GM21360 (cell line): Measurements from ENCODE around the gene EED.

ENCODE experiments used
- ATAC-seq: cut with Tn5 transposase; IDR thresholded peaks from one replicate; pipeline ENCODE4 v1.9.1; 2021; ENCODE audit warnings: mild to moderate bottlenecking, moderate library complexity; ENCODE audit not compliant: unreplicated experiment

Gene EED

DNA sequence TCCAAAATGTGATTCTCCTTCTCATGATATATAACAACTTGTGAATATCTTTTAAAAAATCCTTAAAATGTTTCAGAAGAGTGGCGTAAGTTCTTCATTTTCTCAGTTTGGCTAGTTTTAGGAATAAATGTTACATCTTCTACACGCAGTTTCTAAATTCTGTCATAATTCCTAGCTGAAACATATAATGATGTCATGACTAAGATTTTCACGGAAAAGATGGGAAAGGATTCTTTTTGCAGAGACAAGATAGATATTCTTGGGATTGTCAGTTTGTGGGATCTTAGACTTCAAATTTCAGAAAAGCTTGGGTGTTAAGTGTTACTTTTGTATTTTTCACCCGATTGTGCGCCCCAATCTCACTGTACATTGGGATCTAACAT lies 1.7 kb downstream of the EED start:
- ATAC-seq, result no peak

DNA sequence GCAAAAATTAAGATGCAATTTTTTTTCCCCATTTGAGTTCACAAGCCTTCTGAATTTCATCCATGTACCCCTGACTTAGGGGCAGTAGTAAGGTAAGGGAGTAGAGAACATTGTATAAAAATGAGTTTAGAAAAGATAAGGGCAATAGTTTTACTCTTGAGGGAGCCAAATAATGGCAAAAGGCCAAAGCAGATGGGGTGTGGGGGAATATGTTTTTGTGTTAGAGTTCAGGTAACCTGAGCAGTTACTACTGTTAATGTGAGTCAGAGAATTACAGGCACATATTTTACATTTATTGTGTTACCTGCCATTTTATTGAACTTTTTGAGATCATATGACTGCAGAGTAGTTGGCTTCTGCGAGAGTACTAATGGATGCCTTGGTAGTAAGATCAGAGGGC lies 3.1 kb downstream of the EED start:
- ATAC-seq, result no peak

DNA sequence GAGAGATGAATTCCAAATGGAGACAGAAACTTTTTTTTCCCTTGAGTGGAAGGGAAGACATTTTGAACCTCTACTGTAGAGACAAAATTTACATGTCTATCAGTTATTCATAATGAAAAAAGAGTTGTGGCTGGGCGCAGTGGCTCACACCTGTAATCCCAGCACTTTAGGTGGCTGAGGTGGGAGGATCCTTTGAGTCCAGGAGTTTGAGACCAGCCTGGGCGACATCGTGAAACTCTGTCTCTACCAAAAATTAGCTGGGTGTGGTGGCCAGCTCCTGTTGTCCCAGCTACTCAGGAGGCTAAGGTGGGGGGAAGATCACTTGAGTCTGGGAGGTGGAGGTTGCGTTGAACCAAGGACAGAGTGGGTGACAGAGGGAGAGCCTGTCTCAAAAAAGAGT lies 4.1 kb downstream of the EED start:
- ATAC-seq, result no peak

DNA sequence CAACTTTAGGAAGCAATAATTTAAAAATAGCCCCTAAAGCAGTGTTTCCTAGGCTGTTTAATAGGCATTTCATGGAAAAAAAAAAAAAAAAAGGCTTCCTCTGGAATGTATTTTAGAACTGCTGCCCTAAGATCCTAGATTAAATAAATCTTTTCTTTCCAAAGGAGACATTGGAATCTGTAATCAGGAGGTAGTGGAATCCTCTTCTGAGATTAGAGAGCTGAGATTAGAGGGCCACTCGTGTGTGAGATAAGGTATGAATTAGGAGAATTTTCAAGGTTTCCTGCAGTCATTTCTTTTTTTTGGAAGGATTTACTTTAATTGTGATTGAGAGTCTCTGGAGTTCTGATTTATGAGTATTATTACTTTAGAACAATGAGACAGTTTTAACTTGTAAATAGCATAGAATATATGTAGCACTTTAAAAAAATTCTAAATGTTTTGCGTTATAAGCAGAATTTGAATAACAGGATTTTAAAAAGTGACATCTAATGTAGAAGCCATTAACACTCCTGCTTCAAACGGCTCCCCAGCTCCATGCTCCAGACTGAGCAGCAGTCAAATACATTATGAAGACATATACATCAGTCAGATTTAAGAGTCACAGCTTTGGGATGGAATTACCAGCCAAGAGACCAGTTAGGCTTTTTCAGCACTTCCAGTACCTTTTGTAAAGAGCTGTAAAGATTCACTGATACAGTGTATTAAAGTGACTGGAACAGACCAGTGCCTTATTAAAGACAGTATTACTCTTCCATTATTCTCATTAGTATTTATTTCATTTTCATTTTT lies 5.0 kb downstream of the EED start:
- ATAC-seq, result no peak

DNA sequence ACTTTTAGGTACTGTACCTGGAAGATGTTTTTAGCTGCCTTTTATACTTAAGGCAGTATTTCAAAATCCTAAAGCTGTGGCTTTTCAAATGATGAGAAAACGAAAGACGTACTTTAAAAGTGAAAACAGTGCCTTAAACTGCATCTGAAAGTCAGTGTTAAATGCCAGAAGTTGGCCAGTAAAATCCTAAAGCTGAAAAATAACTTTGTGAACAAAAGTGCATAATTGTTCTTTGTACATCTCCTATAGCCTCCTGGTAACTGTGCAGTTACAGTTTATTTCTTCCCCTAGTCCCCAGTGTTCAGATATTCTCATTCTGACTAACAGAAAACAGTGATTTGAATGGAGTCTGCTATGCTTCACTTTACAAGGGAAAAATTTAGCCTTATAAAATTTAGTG lies 6.8 kb downstream of the EED start:
- ATAC-seq, result peak; percentile 30

DNA sequence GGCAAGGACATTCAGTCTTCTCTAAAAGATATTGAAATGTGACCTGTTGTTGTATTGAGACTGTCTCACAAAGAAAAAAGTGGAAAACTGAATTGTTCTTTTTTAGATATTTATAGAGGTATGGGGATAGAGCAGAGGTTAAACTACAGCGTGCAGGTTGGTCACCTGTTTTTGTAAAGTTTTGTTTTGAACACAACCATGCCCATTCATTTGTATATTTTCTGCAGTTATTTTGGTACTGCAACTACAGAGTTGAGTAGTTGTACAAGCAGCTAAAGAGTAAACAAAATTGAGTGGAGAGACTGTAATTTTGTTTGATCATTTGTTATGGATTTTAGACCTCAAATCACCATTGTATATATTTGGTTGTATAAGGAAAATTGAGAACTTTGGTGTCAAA lies 11.3 kb downstream of the EED start:
- peak; percentile 90 for ATAC-seq

DNA sequence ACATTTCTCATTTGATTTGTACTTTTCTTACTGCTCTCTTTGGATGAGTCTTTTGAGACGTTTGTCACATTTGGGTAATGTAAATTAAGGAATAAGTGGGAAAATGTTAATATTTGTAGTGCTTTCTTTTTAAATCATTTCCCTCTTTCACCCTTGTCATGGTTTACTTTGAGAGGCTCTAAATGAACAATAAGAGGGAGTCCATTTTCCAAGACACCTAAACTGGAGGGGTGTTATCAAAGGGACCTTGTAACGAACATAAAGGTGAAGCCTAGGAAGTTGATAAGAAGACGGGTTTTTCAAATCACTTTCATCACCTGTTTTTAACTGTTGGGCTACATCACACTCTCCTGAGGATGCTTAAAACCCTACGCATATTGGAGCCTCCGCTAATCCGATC lies 12.1 kb downstream of the EED start:
- no peak for ATAC-seq

DNA sequence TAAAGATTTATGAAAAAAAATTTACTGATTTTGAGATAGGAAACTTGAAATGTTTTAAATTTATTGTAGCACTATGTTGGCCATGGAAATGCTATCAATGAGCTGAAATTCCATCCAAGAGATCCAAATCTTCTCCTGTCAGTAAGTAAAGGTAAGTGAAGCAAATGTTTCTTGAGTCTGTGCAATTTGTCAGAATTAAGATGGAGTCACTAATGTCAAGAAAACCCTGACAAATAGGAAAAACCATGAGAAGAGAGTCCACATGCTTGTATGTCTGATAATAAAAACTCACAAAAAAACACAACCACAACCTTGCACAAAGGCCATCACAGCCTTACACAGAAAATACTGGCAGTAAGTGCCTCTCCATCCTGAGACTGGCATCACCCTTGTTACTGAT lies 12.9 kb downstream of the EED start:
- ATAC-seq, result no peak

DNA sequence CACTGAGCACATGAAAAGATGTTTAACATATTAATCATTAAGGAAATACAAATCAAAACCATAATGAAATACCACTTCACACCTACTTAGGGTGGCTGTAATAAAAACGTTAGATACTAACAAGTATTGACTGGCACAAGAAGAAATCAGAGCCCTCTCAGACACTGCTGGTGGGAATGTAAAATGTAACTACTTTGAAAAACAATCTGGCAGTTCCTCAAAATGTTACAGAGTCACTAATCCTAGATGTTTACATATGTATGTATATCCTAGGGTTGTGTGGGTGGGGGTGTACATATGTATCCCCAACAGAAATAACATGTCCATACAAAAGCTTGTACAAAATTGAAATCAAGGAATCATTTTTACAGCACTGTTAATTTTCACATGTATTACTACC lies 15.2 kb downstream of the EED start:
- ATAC-seq, result no peak

DNA sequence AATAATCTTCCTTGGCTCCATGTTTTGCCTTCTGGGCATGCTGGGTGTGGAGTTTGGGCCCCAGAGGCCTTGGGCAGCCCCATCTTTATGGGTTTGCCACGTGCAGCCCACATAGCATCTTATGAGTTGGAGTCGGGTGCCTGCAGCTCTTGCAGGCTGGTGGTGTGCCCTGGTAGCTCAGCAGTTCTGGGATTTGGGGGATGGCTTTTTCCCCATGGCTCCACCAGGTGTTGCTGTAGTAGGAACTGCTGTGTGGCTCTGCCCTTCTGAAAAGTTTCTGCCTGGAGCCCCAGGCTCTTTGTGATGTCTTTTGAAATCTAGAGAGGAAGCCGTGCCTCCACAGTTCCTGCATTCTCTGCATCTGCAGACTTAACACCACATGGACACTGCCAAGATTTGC lies 16.8 kb downstream of the EED start:
- no peak for ATAC-seq

DNA sequence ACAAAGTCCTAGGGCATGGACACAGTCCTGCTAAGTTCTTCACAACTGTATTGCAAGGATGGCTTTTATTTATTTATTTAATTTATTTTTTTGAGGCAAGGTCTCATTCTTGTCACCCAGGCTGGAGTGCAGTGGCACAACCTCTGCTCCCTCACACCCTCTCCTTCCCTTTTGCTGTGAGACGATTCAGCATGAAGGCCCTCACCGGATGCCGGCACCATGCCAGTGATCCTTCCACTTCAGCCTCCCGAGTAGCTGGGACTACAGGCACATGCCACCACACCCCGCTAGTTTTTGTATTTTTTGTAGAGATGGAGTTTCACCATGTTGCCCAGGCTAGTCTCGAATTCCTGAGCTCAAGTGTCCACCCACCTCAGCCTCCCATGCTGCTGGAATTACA lies 17.8 kb downstream of the EED start:
- ATAC-seq, result no peak

DNA sequence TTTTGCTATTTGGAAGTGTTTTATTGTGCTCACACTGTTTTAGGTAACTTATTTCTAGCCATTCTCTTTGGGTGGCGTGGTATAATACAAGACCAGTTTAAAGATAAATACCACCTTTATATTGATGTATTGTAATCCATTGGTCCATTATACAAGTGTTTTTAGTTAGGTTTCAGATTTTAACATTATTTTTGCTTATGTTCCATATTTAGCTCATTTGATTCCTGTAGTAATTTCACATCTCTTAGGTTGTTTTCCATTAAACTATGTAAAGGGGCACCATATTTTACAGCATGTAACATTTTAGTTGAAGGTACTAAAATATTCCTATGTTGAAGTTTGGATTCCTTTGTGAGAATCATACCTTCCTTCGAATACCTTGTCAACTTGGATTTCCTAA lies 20.1 kb downstream of the EED start:
- no peak for ATAC-seq

DNA sequence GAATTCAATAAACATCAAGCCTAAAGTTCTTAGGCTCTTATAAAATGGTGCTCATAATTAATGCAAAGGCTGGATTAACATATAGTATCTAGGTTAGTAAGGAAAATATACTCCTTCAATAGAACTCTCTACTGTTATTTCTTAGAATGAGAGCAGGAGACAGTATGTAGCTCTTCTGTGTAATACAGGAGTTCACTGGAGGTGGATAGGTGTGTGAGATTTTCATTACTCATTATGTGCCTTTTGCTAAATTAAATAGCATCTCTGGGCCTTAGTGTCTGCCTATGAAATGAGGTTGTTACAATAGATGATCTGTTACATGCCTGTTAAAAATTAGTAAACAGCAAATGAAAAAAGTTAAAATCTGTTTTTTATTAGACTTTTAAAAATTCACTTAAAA lies 20.6 kb downstream of the EED start:
- no peak for ATAC-seq

DNA sequence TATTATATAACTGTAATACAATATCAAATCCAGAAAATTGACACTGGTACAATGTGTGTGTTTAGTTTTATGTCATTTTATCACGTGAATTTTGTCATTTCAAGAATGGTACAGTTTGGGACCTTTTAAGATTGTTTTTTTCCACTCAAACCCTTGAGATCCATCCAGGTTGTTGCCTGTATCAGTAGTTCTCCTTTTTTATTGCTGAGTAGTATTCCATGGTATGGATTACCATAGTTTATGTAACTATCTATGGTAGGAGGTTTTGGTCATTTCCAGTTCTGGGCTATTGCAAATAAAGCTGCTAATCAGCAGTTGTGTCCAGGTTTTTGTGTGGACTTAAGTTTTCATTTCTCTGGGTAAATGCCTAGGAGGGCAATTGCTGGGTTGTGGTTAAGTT lies 25.1 kb downstream of the EED start:
- no peak for ATAC-seq

DNA sequence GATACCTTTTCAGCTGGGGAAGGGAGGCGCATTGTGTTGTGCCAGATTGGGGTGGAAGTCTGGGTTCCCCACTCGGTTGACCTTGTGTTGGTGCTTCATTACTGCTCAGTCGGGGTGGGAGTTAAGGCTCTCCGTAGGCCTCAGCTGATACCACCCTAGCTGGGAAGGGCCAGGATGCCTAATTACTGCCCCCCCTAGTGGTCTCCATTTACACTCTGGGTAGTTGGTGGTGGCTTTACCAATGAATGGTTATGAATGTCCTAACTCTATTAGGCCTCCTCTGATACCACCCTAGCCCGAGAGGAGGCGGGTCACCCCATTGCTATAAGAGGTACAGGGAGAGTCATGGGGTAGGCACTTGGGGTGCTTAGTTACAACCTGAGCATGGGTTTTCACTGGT lies 29.9 kb downstream of the EED start:
- no peak for ATAC-seq

DNA sequence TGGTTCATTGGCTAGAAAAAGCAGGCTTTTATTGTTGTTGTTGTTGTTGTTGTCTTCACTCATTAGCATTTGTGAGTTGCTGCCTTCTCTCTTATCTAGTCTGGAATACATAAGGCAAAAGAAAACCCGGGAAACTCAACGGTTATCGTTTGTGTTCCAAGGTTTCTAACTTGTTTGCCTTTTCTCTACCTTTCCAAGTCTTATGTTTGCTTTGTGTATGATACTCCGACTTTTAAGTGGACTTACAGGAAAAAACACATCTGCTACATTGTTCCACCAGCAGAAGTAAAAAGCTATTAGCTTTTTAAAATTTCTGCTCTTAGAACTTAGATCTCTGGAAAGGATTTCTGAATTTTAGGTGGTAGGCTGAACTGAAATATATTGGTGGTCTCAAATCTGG lies 30.4 kb downstream of the EED start:
- no peak for ATAC-seq

DNA sequence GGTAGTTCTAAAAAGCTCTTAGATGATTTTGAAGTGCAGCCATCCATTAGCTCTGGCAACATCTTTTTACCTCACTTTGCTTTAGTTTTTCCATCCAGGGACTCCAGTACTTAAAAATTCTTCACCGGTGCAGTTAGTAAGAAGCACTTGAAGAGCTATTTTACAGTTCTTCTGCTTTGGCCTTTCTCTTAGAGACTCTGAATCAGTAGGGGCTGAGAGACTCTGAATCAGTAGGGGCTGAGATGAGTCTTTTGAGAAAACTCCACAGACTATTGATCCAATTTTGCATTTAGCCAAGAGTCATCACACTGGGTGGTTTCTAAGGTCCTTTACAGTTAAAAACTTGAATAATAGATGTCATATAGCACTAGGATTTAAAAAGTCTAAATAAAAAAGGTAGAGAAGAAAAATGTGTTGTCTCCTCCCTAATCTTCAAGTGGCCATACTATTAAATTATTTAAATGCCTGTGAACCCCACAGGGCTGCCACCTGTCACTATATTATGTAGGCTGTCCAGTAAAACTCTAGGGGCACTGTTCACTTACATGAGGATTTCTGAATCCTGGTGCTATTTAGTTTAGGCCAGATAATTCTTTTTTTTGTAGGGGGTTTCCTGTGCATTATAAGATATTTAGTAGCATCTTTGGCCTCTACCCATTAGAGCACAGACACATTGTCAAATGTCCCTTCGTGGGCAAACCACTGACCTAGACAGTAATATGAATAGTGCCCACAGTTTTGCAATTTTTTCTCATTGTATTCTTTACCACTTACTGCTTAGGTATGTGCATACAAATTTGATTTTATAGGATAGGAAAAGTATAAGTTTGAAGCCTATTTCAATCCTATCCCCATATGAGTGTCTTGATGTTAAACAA lies 31.2 kb downstream of the EED start:
- ATAC-seq, result no peak

DNA sequence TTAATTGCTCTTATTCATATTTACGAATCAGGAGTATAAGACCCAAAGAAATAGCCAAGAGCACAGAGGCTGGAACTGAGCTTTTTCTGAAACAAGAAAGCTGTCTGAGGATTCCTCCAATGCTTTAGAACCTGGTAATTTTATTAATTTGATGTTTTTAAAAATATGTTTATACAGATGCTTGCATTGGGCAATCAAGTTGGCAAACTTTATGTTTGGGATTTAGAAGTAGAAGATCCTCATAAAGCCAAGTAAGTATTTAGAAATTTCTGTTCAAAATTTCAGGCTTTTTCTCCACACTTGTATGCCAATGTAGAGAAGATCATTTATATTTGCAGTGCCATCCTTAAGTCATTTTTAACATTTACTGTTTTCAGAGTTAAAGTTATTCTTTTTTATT lies 33.2 kb downstream of the EED start:
- ATAC-seq, result no peak

DNA sequence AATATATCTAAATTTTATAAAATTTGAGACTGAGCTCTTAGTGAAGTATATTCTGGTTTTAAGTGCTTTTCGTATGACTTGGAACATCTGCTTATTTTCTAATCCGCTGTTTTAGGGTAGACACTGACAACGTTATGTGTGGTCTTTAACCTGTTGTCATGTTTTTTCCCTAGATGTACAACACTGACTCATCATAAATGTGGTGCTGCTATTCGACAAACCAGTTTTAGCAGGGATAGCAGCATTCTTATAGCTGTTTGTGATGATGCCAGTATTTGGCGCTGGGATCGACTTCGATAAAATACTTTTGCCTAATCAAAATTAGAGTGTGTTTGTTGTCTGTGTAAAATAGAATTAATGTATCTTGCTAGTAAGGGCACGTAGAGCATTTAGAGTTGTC lies 33.7 kb downstream of the EED start:
- no peak for ATAC-seq

DNA sequence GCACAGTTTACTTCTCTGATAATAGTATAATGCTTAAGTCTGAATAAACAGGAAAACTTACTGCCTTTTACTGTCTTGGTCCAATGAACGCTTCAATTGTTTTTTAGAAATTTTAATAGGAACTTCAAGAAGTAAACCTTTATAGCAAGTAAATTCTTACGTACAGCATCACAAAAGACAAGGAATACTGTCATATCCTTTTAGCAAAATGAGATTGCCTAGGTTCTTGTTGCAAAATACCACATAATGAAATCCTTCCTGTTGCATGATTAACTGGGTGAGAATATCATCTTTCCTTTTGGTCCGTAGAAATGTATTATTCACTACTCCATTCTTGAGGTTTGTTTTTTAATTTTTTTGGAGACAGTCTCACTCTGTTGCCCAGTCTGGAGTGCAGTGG lies 35.2 kb downstream of the EED start:
- ATAC-seq, result no peak

DNA sequence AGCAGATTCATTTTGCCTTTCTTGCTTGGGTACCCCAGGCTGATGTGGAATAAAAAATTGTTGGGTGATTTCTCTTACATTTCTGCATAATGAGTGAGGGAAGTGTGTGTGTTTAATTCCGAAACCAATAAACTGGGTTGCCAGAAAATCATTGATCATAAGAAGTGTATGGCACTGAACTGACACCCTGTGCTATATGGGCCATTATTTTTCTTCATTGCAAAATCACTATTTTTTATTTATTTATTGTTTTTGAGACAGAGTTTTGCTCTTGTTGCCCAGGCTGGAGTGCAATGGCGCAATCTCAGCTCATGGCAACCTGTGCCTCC lies 42.9 kb downstream of the EED start:
- no peak for ATAC-seq

DNA sequence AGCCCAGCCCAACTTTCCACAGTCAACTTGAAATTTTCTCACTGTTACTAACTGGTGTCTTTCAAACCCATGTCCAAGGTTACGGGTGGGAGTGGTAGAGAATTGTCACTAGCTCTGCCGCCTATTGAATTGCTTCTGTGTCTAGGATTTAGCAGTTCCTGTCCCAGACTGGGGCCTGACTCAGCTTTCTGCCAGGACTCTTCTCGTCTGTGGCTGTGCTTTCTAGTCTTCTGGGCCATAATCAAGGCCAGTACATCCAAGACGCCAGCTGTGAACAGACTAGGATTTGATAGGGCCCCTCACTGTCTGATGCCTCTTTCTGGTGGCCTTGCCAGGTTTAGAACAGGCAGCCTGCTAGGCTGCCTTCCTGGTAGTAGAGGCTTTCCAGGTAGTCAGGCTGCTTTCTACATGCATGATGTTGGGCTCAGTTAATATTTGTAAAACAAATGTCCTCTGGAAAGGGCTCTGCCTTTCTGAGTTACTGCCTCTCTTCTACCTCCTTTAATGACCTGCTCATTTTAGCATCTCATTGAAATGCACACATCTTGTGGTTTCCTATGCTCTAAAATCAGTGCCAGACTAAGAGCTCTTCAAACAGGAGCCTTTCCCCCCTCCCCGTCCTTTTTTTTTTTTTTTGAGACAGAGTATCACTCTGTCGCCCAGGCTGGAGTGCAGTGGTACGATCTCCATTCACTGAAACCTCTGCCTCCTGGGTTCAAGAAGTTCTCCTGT lies 44.4 kb downstream of the EED start:
- ATAC-seq, result peak; percentile 34
